ENCODE results near the gene CHKA.

- TF ChIP-seq CTCF (IDR thresholded peaks at IDR 0.05) (no peak), POLR2A (IDR thresholded peaks at IDR 0.05) (no peak)
Observed at GRCh38 chr11:68056317-68057285, 64.6 kb downstream of the CHKA start.
